VCaP (cell line): ENCODE measurements around the gene EP400.
"Not testable (repeated sequence)": the region's sequence is repeated elsewhere in the genome, so short reads cannot be mapped to it uniquely, and the experiment has no call there.

ENCODE experiments used
- H3K27ac ChIP-seq: fragments of 450-650 bp; 2 replicates; pipeline ENCODE4 v1.5.1; 2017
- TF ChIP-seq, protein P1 (sequence below): fragments of 450-650 bp; conservative IDR thresholded peaks from 2 replicates; pipeline ENCODE4 v1.5.1; 2017; ENCODE audit warnings: mild to moderate bottlenecking, moderate library complexity

EP400 gene

DNA sequence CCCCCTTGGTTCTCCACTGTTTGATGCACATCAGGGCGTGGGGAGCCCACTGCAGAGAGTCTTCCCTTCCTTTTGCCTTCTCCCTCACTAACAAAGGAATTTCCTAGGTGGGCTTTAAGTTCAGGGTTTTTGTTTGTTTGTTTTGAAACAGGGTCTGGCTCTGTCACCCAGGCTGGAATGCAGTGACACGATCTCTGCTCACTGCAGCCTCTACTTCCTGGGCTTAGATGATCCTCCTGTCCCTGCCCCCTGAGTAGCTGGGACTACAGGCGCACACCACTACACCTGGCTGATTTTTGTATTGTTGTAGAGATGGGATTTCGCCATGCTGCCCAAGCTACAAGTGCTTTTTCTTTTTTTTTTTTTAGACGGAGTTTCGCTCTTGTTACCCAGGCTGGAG, 33.8 kb downstream of the EP400 start:
- no peak overlapping the region for H3K27ac ChIP-seq
- TF ChIP-seq, protein P1, sequence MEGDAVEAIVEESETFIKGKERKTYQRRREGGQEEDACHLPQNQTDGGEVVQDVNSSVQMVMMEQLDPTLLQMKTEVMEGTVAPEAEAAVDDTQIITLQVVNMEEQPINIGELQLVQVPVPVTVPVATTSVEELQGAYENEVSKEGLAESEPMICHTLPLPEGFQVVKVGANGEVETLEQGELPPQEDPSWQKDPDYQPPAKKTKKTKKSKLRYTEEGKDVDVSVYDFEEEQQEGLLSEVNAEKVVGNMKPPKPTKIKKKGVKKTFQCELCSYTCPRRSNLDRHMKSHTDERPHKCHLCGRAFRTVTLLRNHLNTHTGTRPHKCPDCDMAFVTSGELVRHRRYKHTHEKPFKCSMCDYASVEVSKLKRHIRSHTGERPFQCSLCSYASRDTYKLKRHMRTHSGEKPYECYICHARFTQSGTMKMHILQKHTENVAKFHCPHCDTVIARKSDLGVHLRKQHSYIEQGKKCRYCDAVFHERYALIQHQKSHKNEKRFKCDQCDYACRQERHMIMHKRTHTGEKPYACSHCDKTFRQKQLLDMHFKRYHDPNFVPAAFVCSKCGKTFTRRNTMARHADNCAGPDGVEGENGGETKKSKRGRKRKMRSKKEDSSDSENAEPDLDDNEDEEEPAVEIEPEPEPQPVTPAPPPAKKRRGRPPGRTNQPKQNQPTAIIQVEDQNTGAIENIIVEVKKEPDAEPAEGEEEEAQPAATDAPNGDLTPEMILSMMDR, result no peak

DNA sequence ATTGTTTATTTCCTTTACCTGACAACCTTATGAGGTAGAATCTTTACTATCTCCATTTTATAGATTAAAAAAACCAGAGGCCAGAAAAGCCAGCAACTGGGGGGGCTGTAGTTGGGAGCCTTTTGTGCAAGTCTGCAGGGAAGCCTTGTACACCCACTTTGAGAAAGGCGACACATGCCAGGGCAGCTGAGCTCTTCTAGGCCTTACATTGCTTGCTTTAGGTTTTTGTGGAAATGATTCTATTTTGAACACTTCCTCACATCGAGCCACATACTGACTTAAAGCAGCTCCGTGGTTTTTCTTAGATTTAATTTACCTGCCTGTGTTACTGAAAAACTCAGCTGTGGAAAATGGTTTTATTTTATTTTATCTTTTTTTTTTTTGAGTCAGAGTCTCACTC, 34.6 kb downstream of the EP400 start:
- TF ChIP-seq, protein P1, result no peak
- no peak overlapping the region for H3K27ac ChIP-seq

DNA sequence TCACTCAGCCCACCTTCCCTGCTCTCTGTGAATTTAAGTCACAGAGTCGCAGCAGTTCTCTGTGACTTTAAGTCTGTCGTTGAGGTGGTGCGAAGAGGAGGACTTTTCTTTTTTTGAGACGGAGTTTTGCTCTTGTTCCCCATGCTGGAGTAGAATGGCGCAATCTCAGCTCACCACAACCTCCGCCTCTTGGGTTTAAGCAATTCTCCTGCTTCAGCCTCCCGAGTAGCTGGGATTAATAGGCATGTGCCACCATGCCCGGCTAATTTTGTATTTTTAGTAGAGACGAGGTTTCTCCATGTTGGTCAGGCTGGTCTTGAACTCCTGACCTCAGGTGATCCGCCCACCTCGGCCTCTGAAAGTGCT, 35.8 kb downstream of the EP400 start:
- not testable (repeated sequence) for H3K27ac ChIP-seq

DNA sequence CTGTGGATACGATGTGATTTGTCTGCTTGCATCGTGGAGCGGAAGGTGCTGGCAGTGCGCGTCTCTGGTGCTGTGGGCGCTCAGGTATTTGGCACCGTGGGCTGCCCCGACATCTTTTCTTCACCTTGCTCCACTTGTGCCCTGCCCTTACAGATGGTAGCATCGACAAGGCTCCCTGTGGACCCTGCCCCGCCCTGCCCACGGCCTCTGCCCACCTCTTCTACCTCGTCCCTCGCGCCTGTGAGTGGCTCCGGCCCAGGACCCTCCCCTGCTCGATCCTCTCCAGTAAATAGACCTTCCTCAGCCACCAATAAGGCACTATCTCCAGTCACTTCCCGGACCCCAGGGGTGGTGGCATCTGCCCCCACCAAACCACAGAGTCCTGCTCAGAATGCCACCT, 36.6 kb downstream of the EP400 start:
- TF ChIP-seq, protein P1, result no peak
- H3K27ac ChIP-seq, result no peak overlapping the region

DNA sequence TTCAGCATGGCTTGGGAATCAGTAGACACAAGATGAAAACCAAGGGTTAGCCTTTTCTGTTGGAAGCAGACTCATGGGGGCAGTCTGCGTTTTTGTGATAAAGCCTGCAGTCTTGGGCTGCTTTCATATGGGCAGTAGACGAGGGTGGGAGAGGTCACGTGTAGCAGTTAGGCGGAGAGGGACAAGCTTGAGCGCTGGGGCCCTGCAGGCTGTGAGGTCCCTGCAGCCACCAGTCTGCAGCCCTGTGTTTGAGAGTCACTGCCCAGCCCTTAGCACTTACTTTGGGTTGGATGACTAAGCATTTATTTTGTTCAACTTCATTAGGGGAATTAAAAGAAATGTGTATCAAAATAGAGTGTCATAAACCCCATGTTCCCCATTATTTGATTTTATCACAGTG, 37.2 kb downstream of the EP400 start:
- no peak overlapping the region for H3K27ac ChIP-seq
- TF ChIP-seq, protein P1, result no peak

DNA sequence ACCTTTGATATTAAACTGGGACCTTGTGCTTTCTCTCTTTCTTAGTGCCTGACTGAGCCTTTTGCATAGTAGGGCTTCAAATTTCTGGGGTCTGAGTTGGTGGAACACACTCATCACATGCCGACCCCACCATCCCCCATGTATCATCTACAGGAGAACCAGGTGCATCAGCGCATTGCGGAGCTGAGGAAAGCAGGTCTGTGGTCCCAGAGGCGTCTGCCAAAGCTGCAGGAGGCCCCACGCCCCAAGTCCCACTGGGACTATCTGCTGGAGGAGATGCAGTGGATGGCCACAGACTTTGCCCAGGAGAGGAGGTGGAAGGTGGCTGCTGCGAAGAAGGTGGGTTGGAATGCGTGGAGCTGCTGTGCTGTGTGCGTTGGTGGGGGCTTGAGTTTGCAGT, 37.8 kb downstream of the EP400 start:
- TF ChIP-seq, protein P1, result no peak
- H3K27ac ChIP-seq, result no peak overlapping the region

DNA sequence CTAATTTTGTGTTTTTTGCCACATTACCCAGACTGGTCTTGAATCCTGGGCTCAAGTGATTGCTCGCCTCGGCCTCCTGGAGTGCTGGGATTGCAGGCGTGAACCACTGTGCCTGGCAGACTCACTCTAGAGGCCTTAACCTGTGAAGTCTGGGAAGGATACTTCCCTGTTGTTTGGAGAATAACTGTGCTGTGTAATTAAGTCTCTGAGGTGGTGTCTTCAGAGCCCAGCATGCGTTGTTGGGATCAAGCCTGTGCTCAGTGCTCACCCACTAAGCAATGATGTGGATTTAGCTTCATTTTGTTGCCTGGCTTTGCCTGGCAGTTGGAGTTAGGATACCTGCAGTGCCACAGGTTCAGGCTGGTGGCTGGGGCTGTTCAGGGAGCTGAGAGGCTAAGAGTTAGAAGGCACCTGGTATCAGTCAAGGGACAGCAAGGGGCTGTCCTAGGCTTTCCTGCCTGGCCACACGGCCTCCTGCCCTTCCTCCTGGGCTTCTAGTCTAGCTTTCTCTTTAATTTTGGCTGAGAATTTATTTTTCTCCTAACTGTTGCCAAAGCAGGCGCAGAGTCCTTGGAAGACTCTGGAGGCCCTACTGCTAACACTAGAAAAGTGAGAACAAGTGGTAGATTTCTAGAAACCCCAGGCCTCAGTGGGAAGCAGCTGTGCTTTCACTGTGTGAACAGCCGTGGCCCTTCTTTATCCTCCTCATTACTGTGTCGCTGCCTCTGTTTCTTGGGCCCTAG, 38.5 kb downstream of the EP400 start:
- H3K27ac ChIP-seq, result no peak overlapping the region
- TF ChIP-seq, protein P1, result no peak

DNA sequence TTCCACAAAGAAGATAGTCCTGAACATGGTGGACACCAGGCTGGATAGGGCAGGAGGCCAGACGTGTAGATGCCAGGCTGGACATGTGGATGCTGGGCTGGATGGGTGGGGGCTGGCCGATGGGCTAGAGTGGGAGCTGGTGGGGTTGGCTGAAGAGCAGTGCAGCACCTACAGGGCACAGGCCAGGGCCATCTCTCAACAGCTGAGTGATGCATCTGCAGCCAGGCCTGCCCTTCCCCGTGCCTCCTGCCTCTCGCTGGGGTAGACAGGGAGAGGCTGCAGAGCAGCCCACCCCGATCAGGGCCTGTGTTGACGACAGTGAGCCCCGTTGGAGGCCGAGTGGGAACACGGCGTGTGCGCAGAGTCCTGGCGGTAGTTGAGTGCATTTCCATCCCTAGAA, 39.3 kb downstream of the EP400 start:
- H3K27ac ChIP-seq, result no peak overlapping the region
- TF ChIP-seq, protein P1, result no peak
